GM12892 (cell line): ENCODE measurements around the gene PGLYRP1.

ENCODE experiments used
- POLR2A ChIP-seq: IDR thresholded peaks from 2 replicates; pipeline ENCODE4 v1.6.1; 2011; ENCODE audit warnings: low read depth, low read length, control low read depth
- POLR2AphosphoS5 ChIP-seq: IDR thresholded peaks from 2 replicates; pipeline ENCODE4 v1.6.1; 2011; ENCODE audit warnings: low read depth, low read length, control low read depth
- TAF1 ChIP-seq: IDR thresholded peaks from 2 replicates; pipeline ENCODE4 v1.6.1; 2011; ENCODE audit warnings: low read depth, mild to moderate bottlenecking, control low read depth, low read length, borderline replicate concordance

DNA sequence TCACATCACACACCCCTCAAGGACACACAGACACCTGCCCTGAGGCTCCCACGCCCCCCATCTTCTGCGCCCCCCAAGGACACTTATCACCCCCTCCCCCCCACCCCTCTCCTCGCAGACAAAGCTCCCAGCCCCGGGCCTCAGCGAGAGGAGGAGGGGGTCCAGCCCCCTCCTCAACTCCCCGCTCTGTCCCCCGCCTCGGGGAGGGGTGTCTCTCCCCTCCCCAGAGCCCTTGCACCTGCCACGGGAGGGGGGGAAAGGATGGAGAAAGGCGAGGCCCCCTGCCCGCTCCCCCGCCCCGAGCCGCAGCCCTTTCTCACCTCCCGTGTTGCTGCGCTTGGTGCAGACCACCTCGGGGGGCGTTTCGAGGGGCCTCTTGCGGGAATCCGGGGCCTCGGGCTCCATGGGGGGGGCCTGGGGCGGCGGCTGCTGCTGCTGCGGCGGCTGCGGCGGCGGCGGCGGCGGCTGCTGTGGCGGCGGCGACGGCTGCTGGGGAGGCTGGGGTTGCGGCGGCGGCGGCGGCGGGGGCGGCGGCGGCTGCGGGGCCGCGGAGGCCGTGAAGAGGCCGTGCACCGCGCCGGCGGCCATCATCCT, 49.8 kb downstream of the PGLYRP1 start:
- TF ChIP-seq POLR2A (no peak), POLR2AphosphoS5 (no peak), TAF1 (no peak)
